CD4-positive, alpha-beta T cell treated with Interleukin-10 for 1 hour (primary cell): Measurements from ENCODE around the gene HIBADH.
"Not testable (repeated sequence)": the region's sequence is repeated elsewhere in the genome, so short reads cannot be mapped to it uniquely, and the experiment has no call there.

ENCODE experiments used
- DNase-seq: peaks from one replicate; pipeline ENCODE4 v3.0.0-alpha.2; 2020

Gene HIBADH

DNA sequence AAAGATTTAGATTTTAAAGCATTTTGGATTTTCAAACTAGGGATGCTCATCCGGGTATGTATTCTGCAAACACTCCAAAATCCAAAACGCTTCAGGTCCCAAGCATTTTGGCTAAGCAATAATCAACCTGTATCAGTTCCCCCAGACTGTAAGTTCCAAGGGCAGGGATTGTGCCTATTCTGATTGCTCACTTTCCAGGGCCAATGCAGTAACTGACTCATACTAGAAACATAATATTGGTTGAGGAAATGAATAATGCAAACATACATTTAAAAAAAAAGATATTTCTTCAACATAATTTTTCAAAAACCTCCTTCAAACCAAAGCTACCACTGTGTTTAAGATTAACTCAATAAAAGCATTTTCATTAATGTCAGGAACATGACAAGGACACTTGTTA lies 69.5 kb downstream of the HIBADH start:
- DNase-seq = no peak

DNA sequence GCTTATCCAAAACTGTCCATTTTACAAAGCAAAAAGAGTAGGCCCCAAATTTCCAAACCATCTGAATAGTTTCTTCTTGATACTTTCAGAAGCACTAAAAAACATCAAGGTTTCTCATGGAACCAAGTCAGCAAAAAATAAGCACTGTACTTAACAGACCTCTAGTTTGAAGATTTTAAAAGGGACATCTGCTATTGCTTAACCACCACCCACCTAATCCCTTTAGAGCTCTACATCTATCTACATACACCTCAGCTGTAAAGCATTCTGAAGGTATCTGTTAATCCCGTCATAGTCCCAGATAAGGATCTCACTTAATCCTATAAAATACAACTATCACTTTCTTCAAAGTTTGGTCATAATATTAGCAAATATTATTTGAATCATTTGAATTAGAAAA lies 72.3 kb downstream of the HIBADH start:
- no peak for DNase-seq

- no peak for DNase-seq
Measured at GRCh38 chr7:27587429-27587828, 75.3 kb downstream of the HIBADH start.

DNA sequence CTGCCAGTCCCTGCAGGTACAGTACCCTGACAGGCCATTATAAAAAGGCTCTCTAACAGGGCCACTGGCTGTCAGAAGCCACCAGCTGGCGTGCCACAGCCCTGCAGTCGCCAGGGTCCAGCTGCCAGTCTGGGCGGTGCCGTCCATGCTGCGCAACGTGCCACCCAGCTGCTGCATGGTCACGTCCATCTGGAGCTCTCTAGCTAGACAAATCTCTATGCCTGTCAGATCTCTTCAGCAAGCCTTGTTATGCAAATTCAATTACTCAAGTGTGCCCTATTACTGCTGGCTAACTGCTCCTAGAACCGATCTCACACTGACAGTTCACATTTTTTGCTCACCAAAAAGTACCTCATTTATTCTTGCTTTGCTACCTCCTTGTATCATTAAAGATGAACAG lies 75.9 kb downstream of the HIBADH start:
- DNase-seq = no peak

DNA sequence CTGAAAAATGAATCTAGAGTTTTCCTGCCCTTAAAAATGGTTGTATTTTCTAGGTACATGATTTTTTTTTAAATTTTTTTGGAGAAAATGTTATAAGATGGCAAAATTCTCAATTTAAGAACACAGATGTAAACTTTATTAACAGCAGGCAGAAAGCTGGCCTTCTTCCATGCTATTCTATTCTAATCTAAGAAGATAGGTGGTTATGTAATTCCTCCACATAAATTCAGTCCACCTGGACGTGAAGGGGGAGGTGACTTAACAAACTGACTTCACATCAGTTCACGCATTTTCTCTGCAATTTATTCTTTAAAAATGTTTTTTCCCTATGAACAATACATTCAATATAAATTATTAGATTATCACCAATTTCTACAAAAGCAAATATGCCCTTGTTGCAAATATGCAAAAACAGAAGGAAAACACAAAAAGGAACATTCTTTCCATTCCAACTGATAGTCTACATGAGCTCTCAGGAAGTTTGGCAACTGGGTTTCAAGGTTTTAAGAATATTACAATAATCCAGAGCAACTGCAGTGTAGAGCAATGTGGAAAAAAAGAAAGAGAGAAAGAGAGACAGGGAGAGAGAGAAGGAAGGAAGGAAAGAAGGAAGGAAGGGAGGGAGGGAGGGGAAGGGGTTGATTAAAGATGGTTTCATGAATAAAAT lies 76.8 kb downstream of the HIBADH start:
- DNase-seq = no peak

GRCh38 chr7:27581906-27582305 lies 80.8 kb downstream of the HIBADH start:
- DNase-seq = no peak

GRCh38 chr7:27581119-27581518 lies 81.6 kb downstream of the HIBADH start:
- DNase-seq = no peak

DNA sequence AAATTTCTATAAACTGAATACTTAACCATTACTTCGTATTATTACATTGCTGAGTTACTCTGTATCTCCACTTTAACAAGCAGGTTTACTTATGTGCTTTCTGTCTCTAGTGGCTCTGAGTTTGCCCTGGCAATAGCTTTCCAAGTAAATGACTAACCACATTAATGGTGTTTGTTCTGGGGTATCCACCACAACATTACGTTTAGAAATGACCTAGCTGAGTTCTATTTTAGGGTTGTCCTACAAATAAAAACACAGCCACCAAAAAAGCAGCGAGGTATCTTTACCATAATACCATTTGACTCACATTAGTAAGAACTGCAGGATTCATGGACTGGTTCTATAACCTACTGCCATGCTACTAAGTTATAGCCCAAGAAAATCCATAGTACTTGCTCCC lies 83.1 kb downstream of the HIBADH start:
- no peak for DNase-seq

- not testable (repeated sequence) for DNase-seq
Measured at GRCh38 chr7:27578169-27578568, 84.5 kb downstream of the HIBADH start.

DNA sequence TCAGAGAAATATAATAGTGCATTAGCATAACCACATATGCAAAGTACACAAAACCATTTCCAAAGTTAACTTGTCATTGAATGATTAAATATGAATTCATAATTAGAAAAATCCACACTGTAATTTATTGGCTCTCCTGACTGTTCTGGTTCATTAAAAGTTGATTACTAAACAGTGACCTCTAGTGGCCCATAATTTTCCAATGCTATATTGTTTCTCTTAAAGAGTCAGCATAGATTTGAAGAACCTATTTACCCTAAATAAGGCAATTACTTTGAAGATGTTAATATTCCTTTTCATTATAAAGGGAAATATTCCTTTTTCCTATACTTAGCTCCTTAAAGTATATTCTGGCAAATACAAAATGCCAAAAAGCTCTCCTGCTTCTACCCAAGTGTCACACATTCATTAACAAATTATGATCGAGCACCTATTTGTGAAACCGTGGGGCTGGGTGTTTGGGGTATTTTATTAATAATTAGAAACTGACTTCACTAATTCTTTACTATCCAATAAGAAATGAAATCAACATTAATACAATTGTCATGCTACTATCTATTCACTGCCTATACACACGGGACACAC lies 86.2 kb downstream of the HIBADH start:
- peak; percentile 39 for DNase-seq

- no peak for DNase-seq
Measured at GRCh38 chr7:27575613-27576012, 87.1 kb downstream of the HIBADH start.

GRCh38 chr7:27569106-27569505 lies 93.6 kb downstream of the HIBADH start:
- DNase-seq = no peak

GRCh38 chr7:27567266-27567665 lies 95.4 kb downstream of the HIBADH start:
- no peak for DNase-seq

- no peak for DNase-seq
Measured at GRCh38 chr7:27564881-27565482, 97.7 kb downstream of the HIBADH start.

- DNase-seq = no peak
Measured at GRCh38 chr7:27560706-27561235, 101.9 kb downstream of the HIBADH start.

- DNase-seq = no peak
Measured at GRCh38 chr7:27555670-27556069, 107.0 kb downstream of the HIBADH start.

- DNase-seq = no peak
Measured at GRCh38 chr7:27554826-27555225, 107.9 kb downstream of the HIBADH start.

DNA sequence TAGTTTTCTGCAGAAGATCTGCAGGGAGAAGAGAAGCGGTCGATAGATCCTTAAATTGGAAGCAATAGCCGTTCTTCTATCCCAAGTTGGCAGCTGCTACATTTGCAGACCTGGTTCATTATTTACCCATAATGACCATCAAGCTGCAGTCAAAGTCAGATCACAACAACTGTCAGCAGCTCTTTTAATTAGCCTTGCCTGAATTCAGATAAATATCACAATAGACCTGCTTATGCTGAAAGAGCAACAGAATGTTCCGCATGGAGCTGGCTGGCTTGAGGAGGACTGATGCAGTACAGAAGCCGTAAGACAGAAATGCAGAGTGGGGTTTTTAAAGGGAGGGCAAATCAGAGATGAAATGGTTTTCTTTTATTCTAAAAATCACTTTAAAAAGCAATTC lies 109.4 kb downstream of the HIBADH start:
- DNase-seq = no peak

GRCh38 chr7:27551803-27552400 lies 110.8 kb downstream of the HIBADH start:
- DNase-seq = no peak

DNA sequence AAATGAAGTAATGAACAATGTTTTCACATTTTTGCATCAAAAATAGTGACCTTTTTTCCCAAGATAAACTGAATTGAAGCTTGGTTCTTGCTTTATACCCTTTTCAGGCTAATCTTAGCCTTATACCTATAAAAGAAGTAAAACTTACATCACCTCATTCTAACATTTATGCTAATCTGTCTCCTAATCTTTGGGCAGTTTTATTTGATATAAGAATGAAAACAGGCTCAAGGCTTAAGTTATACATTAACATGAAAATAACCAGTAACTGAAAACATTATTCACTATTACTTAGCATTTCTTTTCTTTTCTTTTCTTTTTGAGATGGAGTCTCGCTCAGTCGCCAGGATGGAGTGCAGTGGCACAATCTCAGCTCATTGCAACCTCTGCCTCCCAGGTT lies 113.1 kb downstream of the HIBADH start:
- no peak for DNase-seq

- DNase-seq = no peak
Measured at GRCh38 chr7:27548304-27548703, 114.4 kb downstream of the HIBADH start.

GRCh38 chr7:27547401-27547800 lies 115.3 kb downstream of the HIBADH start:
- DNase-seq = no peak

- DNase-seq = no peak
Measured at GRCh38 chr7:27546610-27547009, 116.1 kb downstream of the HIBADH start.

DNA sequence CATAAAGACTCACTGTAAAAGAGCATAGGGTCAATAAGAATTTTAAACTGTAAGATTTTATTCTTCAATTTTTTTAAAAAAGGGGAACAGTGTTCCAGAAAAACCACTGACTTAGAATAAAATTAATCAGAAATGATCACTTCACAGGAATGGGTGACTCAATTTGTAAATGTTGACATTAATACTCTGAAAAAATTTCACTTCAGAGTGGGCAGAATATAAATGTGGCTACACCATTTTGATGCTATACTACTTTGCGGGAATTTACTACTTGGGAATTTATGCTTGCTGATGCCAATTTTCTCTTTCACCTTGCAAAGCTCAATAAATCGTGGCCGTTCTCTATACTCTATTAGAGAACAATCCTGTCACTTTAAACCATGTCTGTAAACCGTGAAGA lies 126.9 kb downstream of the HIBADH start:
- DNase-seq = no peak
